Endothelial cell of umbilical vein (primary cell): Measurements from ENCODE around the gene KIR2DL1. TPM values are rescaled to one million over a fixed set of nuclear protein-coding genes. Genes with fewer than 3 reads are reported as not detected.

Experiments
- BruUV-seq: library from RNA; stranded (reverse); fragments of 400-500 nt; replicated peaks from 2 replicates; lab custom pipeline; 2021; lab: Mats Ljungman, UMichigan
- CTCF ChIA-PET: fragments of 300-600, 350-600 bp; sonication (Branson Sonifier 250); formaldehyde crosslinking; loops from one replicate; lab custom pipeline; 2021; ENCODE audit warnings: antibody characterized with exemption, inconsistent platforms; lab: Charles Lee
- POLR2A ChIA-PET: fragments of 300-600, 350-600 bp; sonication (Branson Sonifier 250); formaldehyde crosslinking; loops from one replicate; lab custom pipeline; 2021; ENCODE audit warnings: antibody characterized with exemption, inconsistent platforms; lab: Charles Lee
- DNase-seq: peaks from one replicate; pipeline ENCODE4 v3.0.0-alpha.2; 2011; ENCODE audit warnings: low read depth, low spot score
- FAIRE-seq: peaks from 2 replicates; lab custom pipeline; 2011; peaks lifted over from hg19 to GRCh38; lab: Jason Lieb, UNC
- H2AFZ ChIP-seq: 2 replicates; pipeline ENCODE4 v1.6.0; 2012; ENCODE audit warnings: low read depth, low read length, control low read depth, inconsistent platforms
- H3K27ac ChIP-seq: 2 replicates; pipeline ENCODE4 v1.5.1; 2011; ENCODE audit warnings: low read depth, mild to moderate bottlenecking, control low read depth, low read length, moderate library complexity; ENCODE audit not compliant: insufficient read depth
- H3K27me3 ChIP-seq, 2 experiments: 2 replicates each; pipeline versions ENCODE4 v1.6.0 to v1.6.1; 2011; ENCODE audit warnings: low read length in 2 of 2, mixed read lengths in 1 of 2; ENCODE audit not compliant: control insufficient read depth in 2 of 2, insufficient read depth in 2 of 2
- H3K36me3 ChIP-seq, 2 experiments: 2 replicates in 1 of 2; 3 replicates in 1 of 2; pipeline ENCODE4 v1.5.1; 2011; ENCODE audit warnings: low read length in 2 of 2, mild to moderate bottlenecking in 1 of 2, moderate library complexity in 1 of 2; ENCODE audit not compliant: control insufficient read depth in 2 of 2, insufficient read depth in 2 of 2; ENCODE audit errors: extremely low read depth in 1 of 2
- H3K4me1 ChIP-seq: 3 replicates; pipeline ENCODE4 v1.5.1; 2011; ENCODE audit warnings: mild to moderate bottlenecking, low read length; ENCODE audit not compliant: control insufficient read depth, insufficient read depth; ENCODE audit errors: extremely low read depth
- H3K4me2 ChIP-seq: 2 replicates; pipeline ENCODE4 v1.6.1; 2011; ENCODE audit warnings: low read length, control low read depth, mixed read lengths; ENCODE audit not compliant: insufficient read depth
- H3K4me3 ChIP-seq, 3 experiments: fragments of 200-600 bp in 1 of 3; sonication (generic), shearing (Covaris generic) in 1 of 3; replicated peaks in 1 of 3; 2 replicates each; pipeline ENCODE4 v1.5.1; 2011 to 2016; ENCODE audit warnings: control low read depth in 3 of 3, low read length in 3 of 3, mild to moderate bottlenecking in 2 of 3, inconsistent platforms in 1 of 3, low read depth in 1 of 3, moderate library complexity in 1 of 3; ENCODE audit not compliant: insufficient read depth in 1 of 3
- H3K79me2 ChIP-seq: 2 replicates; pipeline ENCODE4 v1.6.0; 2012; ENCODE audit warnings: low read length, inconsistent platforms; ENCODE audit not compliant: control insufficient read depth, insufficient read depth
- H3K9ac ChIP-seq: replicated peaks from 2 replicates; pipeline ENCODE3; 2011; ENCODE audit warnings: low read length, control low read depth; ENCODE audit not compliant: insufficient read depth; ENCODE audit errors: extremely low read depth
- H3K9me1 ChIP-seq: replicated peaks from 3 replicates; pipeline ENCODE4 v1.6.0; 2011; ENCODE audit warnings: mild to moderate bottlenecking, low read length; ENCODE audit not compliant: control insufficient read depth, insufficient read depth; ENCODE audit errors: extremely low read depth
- H3K9me3 ChIP-seq: replicated peaks from 2 replicates; pipeline ENCODE4 v1.5.1; 2012; ENCODE audit warnings: low read length, inconsistent platforms; ENCODE audit not compliant: control insufficient read depth, insufficient read depth
- H4K20me1 ChIP-seq: replicated peaks from 2 replicates; pipeline ENCODE3; 2011; ENCODE audit warnings: mild to moderate bottlenecking, low read length; ENCODE audit not compliant: control insufficient read depth, insufficient read depth; ENCODE audit errors: extremely low read depth
- EZH2 ChIP-seq: IDR thresholded peaks from 2 replicates; pipeline ENCODE4 v1.6.1; 2012; ENCODE audit warnings: borderline replicate concordance, low read depth, mild to moderate bottlenecking, moderate library complexity, low read length, inconsistent platforms; ENCODE audit not compliant: severe bottlenecking
- FOS ChIP-seq: IDR thresholded peaks from 2 replicates; pipeline ENCODE4 v1.6.1; 2011; ENCODE audit warnings: mild to moderate bottlenecking, low read length, moderate library complexity, borderline replicate concordance; ENCODE audit not compliant: insufficient read depth
- GATA2 ChIP-seq: IDR thresholded peaks from 2 replicates; pipeline ENCODE4 v1.7.0; 2011; ENCODE audit warnings: low read depth, mild to moderate bottlenecking, moderate library complexity, mixed read lengths, low read length; ENCODE audit not compliant: insufficient read length, insufficient read depth
- JUN ChIP-seq: IDR thresholded peaks from 2 replicates; pipeline ENCODE4 v1.6.1; 2011; ENCODE audit warnings: borderline replicate concordance, low read depth; ENCODE audit not compliant: insufficient read length, insufficient read depth
- MAX ChIP-seq: IDR thresholded peaks from 2 replicates; pipeline ENCODE4 v1.6.1; 2011; ENCODE audit not compliant: insufficient read depth, insufficient read length
- MYC ChIP-seq: IDR thresholded peaks from one replicate; pipeline ENCODE4 v1.6.1; 2011; ENCODE audit warnings: mild to moderate bottlenecking, low read depth, low read length
- POLR2A ChIP-seq: IDR thresholded peaks from 2 replicates; pipeline ENCODE4 v1.6.1; 2012; ENCODE audit warnings: low read depth, mild to moderate bottlenecking, control low read depth, low read length
- POLR2AphosphoS5 ChIP-seq: IDR thresholded peaks from 2 replicates; pipeline ENCODE4 v1.6.1; 2012; ENCODE audit warnings: low read depth, mild to moderate bottlenecking, control low read depth, low read length, moderate library complexity; ENCODE audit not compliant: insufficient read depth
- dilution Hi-C: fragments of 300-500 bp; cut with MboI; formaldehyde crosslinking; loops from one replicate; pipeline ENCODE4 v1.15.0; 2019; ENCODE audit warnings: low sequenced_read_pairs; ENCODE audit not compliant: extremely low pct_ligation_motif_present
- intact Hi-C: fragments of 100-400 bp; cut with micrococcal nuclease; formaldehyde crosslinking; loops from one replicate; pipeline ENCODE4 v1.10.0; 2022
- polyA plus RNA-seq, 4 experiments: library from polyadenylated mRNA; depleted of rRNA in 3 of 4; stranded (reverse) in 3 of 4; unstranded in 1 of 4; fragments of >200 nt; gene quantifications; 2 replicates each; pipeline versions ENCODE4 v1.2.1 to v1.2.3, GENCODE V29; 2011 to 2012; ENCODE audit warnings: missing spikeins in 1 of 4
- total RNA-seq: library from RNA; stranded (reverse); gene quantifications from 2 replicates; pipeline ENCODE4 v1.2.3, GENCODE V29; 2021
- TF ChIP-seq, protein P1 (sequence below), 2 donors: IDR thresholded peaks; 1 replicate in 1 of 2; 2 replicates in 1 of 2; pipeline ENCODE4 v1.5.1; 2011; ENCODE audit warnings: low read length in 2 of 2, mild to moderate bottlenecking in 2 of 2, moderate library complexity in 2 of 2, control low read depth in 1 of 2, inconsistent platforms in 1 of 2, low read depth in 1 of 2; ENCODE audit not compliant: insufficient read depth in 1 of 2; ENCODE audit errors: extremely low read depth in 1 of 2

The KIR2DL1 gene
- total and polyA plus RNA-seq, 2 donors (not counting 3 experiments of a cell fraction or from before 2014, with no cell fraction given) = not detected

GRCh38 chr19:54795758-54796157, 26.2 kb downstream of the KIR2DL1 start:
- CTCF ChIA-PET = interaction anchor here (0.9 kb wide), 1 partner anchor 122 kb away, joined by 3 read pairs; no protein-coding TSS in a partner anchor
- FAIRE-seq (no peak), DNase-seq (no peak)
- no peak overlapping the region for H3K4me3 ChIP-seq
- no peak overlapping the region for H3K27ac ChIP-seq
- no peaks in the 10 kb centered on the region for H3K36me3 ChIP-seq
- no peak overlapping the region for H3K9ac ChIP-seq
- H3K27me3 ChIP-seq = no peaks in the 10 kb centered on the region
- POLR2A ChIA-PET = no interaction called here
- no peak overlapping the region for H3K4me2 ChIP-seq
- H3K79me2 ChIP-seq = no peaks in the 10 kb centered on the region
- intact Hi-C loops (no loop called here), dilution Hi-C loops (no loop called here)
- no peaks in the 10 kb centered on the region for H4K20me1 ChIP-seq
- H3K4me1 ChIP-seq = no peaks in the 10 kb centered on the region
- no peaks in the 10 kb centered on the region for H3K9me1 ChIP-seq
- peaks cover 3% of the 10 kb centered on the region for H3K9me3 ChIP-seq
- BruUV-seq = no TSS peak
- TF ChIP-seq EZH2 = no peak
- no peak for TF ChIP-seq MYC
- TF ChIP-seq, protein P1, sequence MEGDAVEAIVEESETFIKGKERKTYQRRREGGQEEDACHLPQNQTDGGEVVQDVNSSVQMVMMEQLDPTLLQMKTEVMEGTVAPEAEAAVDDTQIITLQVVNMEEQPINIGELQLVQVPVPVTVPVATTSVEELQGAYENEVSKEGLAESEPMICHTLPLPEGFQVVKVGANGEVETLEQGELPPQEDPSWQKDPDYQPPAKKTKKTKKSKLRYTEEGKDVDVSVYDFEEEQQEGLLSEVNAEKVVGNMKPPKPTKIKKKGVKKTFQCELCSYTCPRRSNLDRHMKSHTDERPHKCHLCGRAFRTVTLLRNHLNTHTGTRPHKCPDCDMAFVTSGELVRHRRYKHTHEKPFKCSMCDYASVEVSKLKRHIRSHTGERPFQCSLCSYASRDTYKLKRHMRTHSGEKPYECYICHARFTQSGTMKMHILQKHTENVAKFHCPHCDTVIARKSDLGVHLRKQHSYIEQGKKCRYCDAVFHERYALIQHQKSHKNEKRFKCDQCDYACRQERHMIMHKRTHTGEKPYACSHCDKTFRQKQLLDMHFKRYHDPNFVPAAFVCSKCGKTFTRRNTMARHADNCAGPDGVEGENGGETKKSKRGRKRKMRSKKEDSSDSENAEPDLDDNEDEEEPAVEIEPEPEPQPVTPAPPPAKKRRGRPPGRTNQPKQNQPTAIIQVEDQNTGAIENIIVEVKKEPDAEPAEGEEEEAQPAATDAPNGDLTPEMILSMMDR (IDR thresholded peaks at IDR 0.05; ENCODE audit: extremely low read depth in 1 of 2, insufficient read depth in 1 of 2, low read depth in 1 of 2, low read length in 2 of 2) = no peak
- no peak for TF ChIP-seq FOS
- no peak for TF ChIP-seq MAX
- no peak for TF ChIP-seq GATA2
- TF ChIP-seq POLR2AphosphoS5 = no peak
- TF ChIP-seq JUN = no peak
- TF ChIP-seq POLR2A = no peak
- no peak overlapping the region for H2AFZ ChIP-seq
